K562 (cell line): ENCODE measurements around the gene CDC26. TPM values are rescaled to one million over a fixed set of nuclear protein-coding genes. Genes with fewer than 3 reads are reported as not detected.

Experiments
- ARID4B ChIP-seq: sonication (generic); formaldehyde crosslinking; IDR thresholded peaks from 2 replicates; pipeline ENCODE4 v1.8.0; 2022; ENCODE audit warnings: mild to moderate bottlenecking, missing genetic modification reagents
- CHD1 ChIP-seq: fragments of 200-600 bp; sonication (generic); IDR thresholded peaks from one replicate; pipeline ENCODE4 v1.6.1; 2012; ENCODE audit warnings: mild to moderate bottlenecking, moderate library complexity, low read length, inconsistent platforms
- CTCFL ChIP-seq: IDR thresholded peaks from 2 replicates; pipeline ENCODE4 v1.6.1; 2011; ENCODE audit warnings: borderline replicate concordance, low read depth, mild to moderate bottlenecking, moderate library complexity, low read length; ENCODE audit not compliant: insufficient read depth, poor library complexity, severe bottlenecking
- IRF1 ChIP-seq: sonication (generic); formaldehyde crosslinking; IDR thresholded peaks from 2 replicates; pipeline ENCODE4 v1.8.0; 2022; ENCODE audit warnings: missing genetic modification reagents, mild to moderate bottlenecking, borderline replicate concordance
- KAT7 ChIP-seq: sonication (generic); formaldehyde crosslinking; IDR thresholded peaks from 2 replicates; pipeline ENCODE4 v1.8.0; 2022; ENCODE audit warnings: missing genetic modification reagents, mild to moderate bottlenecking, borderline replicate concordance
- MECOM ChIP-seq: fragments of 250-450 bp; sonication (Bioruptor Pico); IDR thresholded peaks from 2 replicates; pipeline ENCODE4 v1.8.0; 2022; ENCODE audit warnings: inconsistent platforms
- MYNN ChIP-seq, 2 experiments: sonication (generic); formaldehyde crosslinking in 1 of 2; IDR thresholded peaks; 2 replicates each; pipeline versions ENCODE4 v1.5.0 to v1.6.1; 2016 to 2020; ENCODE audit warnings: antibody characterized with exemption in 1 of 2, missing genetic modification reagents in 1 of 2
- TGIF2 ChIP-seq: sonication (generic); formaldehyde crosslinking; IDR thresholded peaks from 2 replicates; pipeline ENCODE4 v1.8.1; 2022; ENCODE audit warnings: mild to moderate bottlenecking, missing genetic modification reagents, moderate library complexity
- ZNF134 ChIP-seq: fragments of 250-450 bp; sonication (Bioruptor Pico); conservative IDR thresholded peaks from 2 replicates; pipeline ENCODE4 v1.4.0; 2020
- ZNF407 ChIP-seq: fragments of 450-650 bp; IDR thresholded peaks from 2 replicates; pipeline ENCODE4 v1.6.1; 2016; ENCODE audit warnings: low read depth
- ZNF830 ChIP-seq: fragments of 250-450 bp; sonication (Bioruptor Pico); IDR thresholded peaks from 2 replicates; pipeline ENCODE4 v1.5.0; 2021; ENCODE audit warnings: mild to moderate bottlenecking
- polyA plus RNA-seq, 8 experiments: library from polyadenylated mRNA; depleted of rRNA in 4 of 8; stranded (reverse) in 5 of 8; unstranded in 3 of 8; fragments of >200 nt; fragmentation: Nextera tagmentation in 2 of 8; fragmentation: Illumina TruSeq in 1 of 8; extraction: Ambion mirVana in 2 of 8; extraction: Trizol in 1 of 8; gene quantifications; 2 replicates each; pipeline versions ENCODE4 v1.2.1 to v1.2.3, GENCODE V29; 2011 to 2014; ENCODE audit warnings: inconsistent platforms in 1 of 8, missing spikeins in 1 of 8
- total RNA-seq, 7 experiments: library from RNA; depleted of rRNA in 6 of 7; stranded (reverse); fragments of >200 nt in 6 of 7; fragmentation: Illumina TruSeq in 2 of 7; extraction: Trizol in 2 of 7; gene quantifications; 2 replicates each; pipeline versions ENCODE4 v1.2.1 to v1.2.3, GENCODE V29; 2011 to 2021; ENCODE audit warnings: low replicate concordance in 1 of 7

CDC26 gene
- total and polyA plus RNA-seq, 9 of the 15 experiments (the other 6 are each of a cell fraction or from before 2014, with no cell fraction given), result 33.0 to 147 (median 60.0) TPM

- TF ChIP-seq CTCFL, result no peak
- no peak for TF ChIP-seq ZNF134 (CRISPR knock-in tag)
- no peak for TF ChIP-seq MECOM (CRISPR knock-in tag)
- TF ChIP-seq ZNF407, result no peak
- TF ChIP-seq ZNF830 (CRISPR knock-in tag), result no peak
- TF ChIP-seq MYNN (IDR thresholded peaks at IDR 0.05), result no peak
- no peak for TF ChIP-seq MYNN (CRISPR knock-in tag; IDR thresholded peaks at IDR 0.05)
- TF ChIP-seq ARID4B, result no peak
- TF ChIP-seq KAT7 (CRISPR knock-in tag), result no peak
- TF ChIP-seq TGIF2 (CRISPR knock-in tag), result no peak
- TF ChIP-seq CHD1, result no peak
- no peak for TF ChIP-seq IRF1 (CRISPR knock-in tag)
- TF ChIP-seq, all 486 proteins: peak for 6
Observed at GRCh38 chr9:113219186-113219936, 56.0 kb downstream of the CDC26 start (continued).
